GM06990 (cell line): ENCODE measurements around the gene ALDH1B1.

Experiments
- DNase-seq: peaks from one replicate; pipeline ENCODE4 v3.0.0-alpha.2; 2011; ENCODE audit not compliant: insufficient read length; ENCODE audit errors: extremely low read depth
- H3K27me3 ChIP-seq: replicated peaks from 2 replicates; pipeline ENCODE4 v1.6.0; 2011; ENCODE audit warnings: low read length; ENCODE audit not compliant: control insufficient read depth, insufficient read depth
- H3K36me3 ChIP-seq: 2 replicates; pipeline ENCODE4 v1.5.1; 2011; ENCODE audit warnings: low read length; ENCODE audit not compliant: control insufficient read depth, insufficient read depth
- H3K4me3 ChIP-seq: replicated peaks from 2 replicates; pipeline ENCODE4 v1.5.1; 2011; ENCODE audit warnings: low read depth, mild to moderate bottlenecking, control low read depth, low read length
- CTCF ChIP-seq: IDR thresholded peaks from 2 replicates; pipeline ENCODE4 v1.5.1; 2011; ENCODE audit warnings: low read length, control low read depth, mild to moderate bottlenecking, inconsistent platforms; ENCODE audit not compliant: insufficient read depth, poor library complexity, severe bottlenecking

ALDH1B1 gene

GRCh38 chr9:38422555-38423260 lies 30.2 kb downstream of the ALDH1B1 start:
- Histone ChIP-seq H3K27me3 (peaks cover 1% of the 10 kb centered on the region; the same call in 1 of the 2 replicates), H3K36me3 (no peaks in the 10 kb centered on the region), H3K4me3 (no peak overlapping the region)
- TF ChIP-seq CTCF = no peak
- no peak for DNase-seq

- Histone ChIP-seq H3K4me3 (no peak overlapping the region), H3K36me3 (no peaks in the 10 kb centered on the region), H3K27me3 (0 out of 2 replicates have a peak, but pooled peaks cover 1% of the 10 kb centered on the region)
- no peak for DNase-seq
- TF ChIP-seq CTCF = no peak
Observed at GRCh38 chr9:38423273-38423972, 30.9 kb downstream of the ALDH1B1 start.

GRCh38 chr9:38423973-38424843 lies 31.7 kb downstream of the ALDH1B1 start, which contains the start of gene IGFBPL1:
Gene IGFBPL1 (minus strand): TSS chr9:38424454. CDS start chr9:38424424, 30 bp downstream.
- Histone ChIP-seq H3K36me3 (no peaks in the 10 kb centered on the region), H3K27me3 (0 out of 2 replicates have a peak, but pooled peaks cover 1% of the 10 kb centered on the region), H3K4me3 (no peak within 1 kb of the TSS)
- DNase-seq = peak; percentile 15
- no peak for TF ChIP-seq CTCF

- H3K27me3 ChIP-seq = 0 out of 2 replicates have a peak, but pooled peaks cover 1% of the 10 kb centered on the region
Observed at GRCh38 chr9:38424918-38425317, 32.4 kb downstream of the ALDH1B1 start.

More at GRCh38 chr9:38424918-38425317, 32.4 kb downstream of the ALDH1B1 start:
- H3K36me3 ChIP-seq = no peaks in the 10 kb centered on the region
- TF ChIP-seq CTCF = no peak
- no peak for DNase-seq
- no peak overlapping the region for H3K4me3 ChIP-seq
